ENCODE results near the gene CLCN7.

The CLCN7 gene

GRCh38 chr16:1510941-1511351 is 36.1 kb upstream of the CLCN7 start:
- Histone ChIP-seq H3K27ac (ENCODE audit: low read length) (no peak overlapping the region), H3K27me3 (ENCODE audit: control insufficient read depth, insufficient read depth, low read length) (no peaks in the 10 kb centered on the region), H3K4me3 (ENCODE audit: low read length) (no peak overlapping the region), H3K9me3 (ENCODE audit: control insufficient read depth, insufficient read depth, low read length) (no peaks in the 10 kb centered on the region), H3K36me3 (ENCODE audit: control insufficient read depth, insufficient read depth, low read length) (peaks cover 22% of the 10 kb centered on the region; the same call in 1 of the 2 replicates), H3K4me1 (ENCODE audit: control insufficient read depth, insufficient read depth, low read length) (no peaks in the 10 kb centered on the region)
- DNase-seq (ENCODE audit: low read depth, low spot score): no peak
- no CpG with 5 or more reads among the region's 26 CpGs for WGBS (ENCODE audit: insufficient coverage, insufficient read length)

- H3K4me1 ChIP-seq (ENCODE audit: control insufficient read depth, insufficient read depth, low read length): no peaks in the 10 kb centered on the region
- no peaks in the 10 kb centered on the region for H3K27me3 ChIP-seq (ENCODE audit: control insufficient read depth, insufficient read depth, low read length)
- H3K4me3 ChIP-seq (ENCODE audit: low read length): no peak overlapping the region
- H3K27ac ChIP-seq (ENCODE audit: low read length): no peak overlapping the region
- no peaks in the 10 kb centered on the region for H3K9me3 ChIP-seq (ENCODE audit: control insufficient read depth, insufficient read depth, low read length)
- no peak for DNase-seq (ENCODE audit: low read depth, low spot score)
- WGBS (ENCODE audit: insufficient coverage, insufficient read length): no CpG with 5 or more reads among the region's 10 CpGs
- H3K36me3 ChIP-seq (ENCODE audit: control insufficient read depth, insufficient read depth, low read length): peaks cover 29% of the 10 kb centered on the region; the same call in 1 of the 2 replicates
Observed at GRCh38 chr16:1510272-1510671, 35.4 kb upstream of the CLCN7 start.

GRCh38 chr16:1509307-1510221 is 34.7 kb upstream of the CLCN7 start:
- Histone ChIP-seq H3K27ac (ENCODE audit: low read length) (no peak overlapping the region), H3K9me3 (ENCODE audit: control insufficient read depth, insufficient read depth, low read length) (no peaks in the 10 kb centered on the region), H3K27me3 (ENCODE audit: control insufficient read depth, insufficient read depth, low read length) (no peaks in the 10 kb centered on the region), H3K4me1 (ENCODE audit: control insufficient read depth, insufficient read depth, low read length) (no peaks in the 10 kb centered on the region), H3K36me3 (ENCODE audit: control insufficient read depth, insufficient read depth, low read length) (peaks cover 30% of the 10 kb centered on the region; the same call in 1 of the 2 replicates), H3K4me3 (ENCODE audit: low read length) (no peak overlapping the region)
- WGBS (ENCODE audit: insufficient coverage, insufficient read length): no CpG with 5 or more reads among the region's 44 CpGs
- no peak for DNase-seq (ENCODE audit: low read depth, low spot score)

- H3K4me1 ChIP-seq (ENCODE audit: control insufficient read depth, insufficient read depth, low read length): no peaks in the 10 kb centered on the region
- no peaks in the 10 kb centered on the region for H3K27me3 ChIP-seq (ENCODE audit: control insufficient read depth, insufficient read depth, low read length)
- WGBS (ENCODE audit: insufficient coverage, insufficient read length): no CpG with 5 or more reads among the region's 24 CpGs
- DNase-seq (ENCODE audit: low read depth, low spot score): no peak
- no peak overlapping the region for H3K27ac ChIP-seq (ENCODE audit: low read length)
- no peak overlapping the region for H3K4me3 ChIP-seq (ENCODE audit: low read length)
- H3K36me3 ChIP-seq (ENCODE audit: control insufficient read depth, insufficient read depth, low read length): peaks cover 31% of the 10 kb centered on the region
- no peaks in the 10 kb centered on the region for H3K9me3 ChIP-seq (ENCODE audit: control insufficient read depth, insufficient read depth, low read length)
Observed at GRCh38 chr16:1508494-1509187, 33.8 kb upstream of the CLCN7 start.

GRCh38 chr16:1506494-1507213 is 31.8 kb upstream of the CLCN7 start:
- no peaks in the 10 kb centered on the region for H3K9me3 ChIP-seq (ENCODE audit: control insufficient read depth, insufficient read depth, low read length)
- no peak overlapping the region for H3K27ac ChIP-seq (ENCODE audit: low read length)
- no peak for DNase-seq (ENCODE audit: low read depth, low spot score)
- H3K4me3 ChIP-seq (ENCODE audit: low read length): no peak overlapping the region
- peaks cover 48% of the 10 kb centered on the region for H3K36me3 ChIP-seq (ENCODE audit: control insufficient read depth, insufficient read depth, low read length)
- WGBS (ENCODE audit: insufficient coverage, insufficient read length): no CpG with 5 or more reads among the region's 37 CpGs
- no peaks in the 10 kb centered on the region for H3K27me3 ChIP-seq (ENCODE audit: control insufficient read depth, insufficient read depth, low read length)
- H3K4me1 ChIP-seq (ENCODE audit: control insufficient read depth, insufficient read depth, low read length): no peaks in the 10 kb centered on the region

GRCh38 chr16:1505912-1506311 is 31.1 kb upstream of the CLCN7 start:
- Histone ChIP-seq H3K4me1 (ENCODE audit: control insufficient read depth, insufficient read depth, low read length) (no peaks in the 10 kb centered on the region), H3K9me3 (ENCODE audit: control insufficient read depth, insufficient read depth, low read length) (no peaks in the 10 kb centered on the region), H3K27me3 (ENCODE audit: control insufficient read depth, insufficient read depth, low read length) (no peaks in the 10 kb centered on the region), H3K36me3 (ENCODE audit: control insufficient read depth, insufficient read depth, low read length) (peaks cover 55% of the 10 kb centered on the region), H3K4me3 (ENCODE audit: low read length) (no peak overlapping the region), H3K27ac (ENCODE audit: low read length) (no peak overlapping the region)
- no CpG with 5 or more reads among the region's 22 CpGs for WGBS (ENCODE audit: insufficient coverage, insufficient read length)
- no peak for DNase-seq (ENCODE audit: low read depth, low spot score)

GRCh38 chr16:1505073-1505844 is 30.4 kb upstream of the CLCN7 start:
- no CpG with 5 or more reads among the region's 37 CpGs for WGBS (ENCODE audit: insufficient coverage, insufficient read length)
- peaks cover 56% of the 10 kb centered on the region for H3K36me3 ChIP-seq (ENCODE audit: control insufficient read depth, insufficient read depth, low read length)

GRCh38 chr16:1503110-1503955 is 28.5 kb upstream of the CLCN7 start:
- Histone ChIP-seq H3K27ac (ENCODE audit: low read length) (no peak overlapping the region), H3K9me3 (ENCODE audit: control insufficient read depth, insufficient read depth, low read length) (no peaks in the 10 kb centered on the region), H3K36me3 (ENCODE audit: control insufficient read depth, insufficient read depth, low read length) (peaks cover 64% of the 10 kb centered on the region), H3K27me3 (ENCODE audit: control insufficient read depth, insufficient read depth, low read length) (no peaks in the 10 kb centered on the region), H3K4me3 (ENCODE audit: low read length) (no peak overlapping the region), H3K4me1 (ENCODE audit: control insufficient read depth, insufficient read depth, low read length) (no peaks in the 10 kb centered on the region)
- WGBS (ENCODE audit: insufficient coverage, insufficient read length): no CpG with 5 or more reads among the region's 37 CpGs
- no peak for DNase-seq (ENCODE audit: low read depth, low spot score)

More at GRCh38 chr16:1505073-1505844, 30.4 kb upstream of the CLCN7 start:
- Histone ChIP-seq H3K4me3 (ENCODE audit: low read length) (no peak overlapping the region), H3K4me1 (ENCODE audit: control insufficient read depth, insufficient read depth, low read length) (no peaks in the 10 kb centered on the region), H3K9me3 (ENCODE audit: control insufficient read depth, insufficient read depth, low read length) (no peaks in the 10 kb centered on the region), H3K27me3 (ENCODE audit: control insufficient read depth, insufficient read depth, low read length) (no peaks in the 10 kb centered on the region), H3K27ac (ENCODE audit: low read length) (no peak overlapping the region)
- no peak for DNase-seq (ENCODE audit: low read depth, low spot score)

Data from iPS DF 6.9 (cell line).